HepG2 (cell line): ENCODE measurements around the gene PYCR2. TPM values are rescaled to one million over a fixed set of nuclear protein-coding genes. Genes with fewer than 3 reads are reported as not detected.
A peak's percentile ranks its signal among the peaks of the same experiment; 100 is the strongest.

Source experiments
- AFF4 ChIP-seq: sonication (generic); formaldehyde crosslinking; IDR thresholded peaks from 2 replicates; pipeline ENCODE4 v1.4.0; 2020; ENCODE audit warnings: missing genetic modification reagents
- ARID4A ChIP-seq: sonication (generic); formaldehyde crosslinking; IDR thresholded peaks from 2 replicates; pipeline ENCODE4 v1.5.0; 2020; ENCODE audit warnings: mild to moderate bottlenecking, missing genetic modification reagents, borderline replicate concordance
- GATA4 ChIP-seq: sonication (generic); IDR thresholded peaks from 2 replicates; pipeline ENCODE4 v1.6.1; 2016; ENCODE audit warnings: antibody characterized with exemption, low read depth, borderline replicate concordance
- GMEB1 ChIP-seq: sonication (generic); formaldehyde crosslinking; IDR thresholded peaks from 2 replicates; pipeline ENCODE4 v1.5.1; 2020; ENCODE audit warnings: missing genetic modification reagents, mild to moderate bottlenecking, borderline replicate concordance
- HCFC1 ChIP-seq: fragments of 150-350 bp; IDR thresholded peaks from 2 replicates; pipeline ENCODE4 v1.6.1; 2014; ENCODE audit warnings: low read depth, low read length
- HDAC2 ChIP-seq: sonication (generic); formaldehyde crosslinking; IDR thresholded peaks from 2 replicates; pipeline ENCODE4 v1.4.0; 2020; ENCODE audit warnings: missing genetic modification reagents
- IRF1 ChIP-seq: sonication (generic); formaldehyde crosslinking; IDR thresholded peaks from 2 replicates; pipeline ENCODE4 v1.4.0; 2020; ENCODE audit warnings: low read depth, mild to moderate bottlenecking, missing genetic modification reagents
- NFYB ChIP-seq: sonication (generic); formaldehyde crosslinking; IDR thresholded peaks from 2 replicates; pipeline ENCODE4 v1.4.0; 2020; ENCODE audit warnings: missing genetic modification reagents
- TBX3 ChIP-seq: fragments of 450-650 bp; IDR thresholded peaks from 2 replicates; pipeline ENCODE4 v1.6.1; 2017; ENCODE audit warnings: antibody characterized with exemption, mild to moderate bottlenecking, inconsistent platforms, borderline replicate concordance
- ZMAT5 ChIP-seq: sonication (generic); formaldehyde crosslinking; IDR thresholded peaks from 2 replicates; pipeline ENCODE4 v1.5.0; 2020; ENCODE audit warnings: mild to moderate bottlenecking, low read depth, missing genetic modification reagents, borderline replicate concordance
- ZNF256 ChIP-seq: sonication (generic); formaldehyde crosslinking; conservative IDR thresholded peaks from 2 replicates; pipeline ENCODE4 v1.4.0; 2020; ENCODE audit warnings: missing genetic modification reagents
- ZNF547 ChIP-seq: sonication (generic); formaldehyde crosslinking; IDR thresholded peaks from 2 replicates; pipeline ENCODE4 v1.5.1; 2020; ENCODE audit warnings: mild to moderate bottlenecking, missing genetic modification reagents
- ZNF556 ChIP-seq: sonication (generic); formaldehyde crosslinking; IDR thresholded peaks from 2 replicates; pipeline ENCODE4 v1.4.0; 2020; ENCODE audit warnings: mild to moderate bottlenecking, missing genetic modification reagents, borderline replicate concordance
- ZNF616 ChIP-seq: sonication (generic); formaldehyde crosslinking; IDR thresholded peaks from 2 replicates; pipeline ENCODE4 v1.5.0; 2020; ENCODE audit warnings: low read depth, mild to moderate bottlenecking, missing genetic modification reagents
- ZNF720 ChIP-seq: sonication (generic); formaldehyde crosslinking; IDR thresholded peaks from 2 replicates; pipeline ENCODE4 v1.4.0; 2020; ENCODE audit warnings: missing genetic modification reagents
- ZNF788 ChIP-seq: sonication (generic); formaldehyde crosslinking; IDR thresholded peaks from 2 replicates; pipeline ENCODE4 v1.5.0; 2020; ENCODE audit warnings: mild to moderate bottlenecking, missing genetic modification reagents, borderline replicate concordance
- ZSCAN21 ChIP-seq: sonication (generic); formaldehyde crosslinking; IDR thresholded peaks from 2 replicates; pipeline ENCODE4 v1.8.0; 2022; ENCODE audit warnings: mild to moderate bottlenecking, missing genetic modification reagents, moderate library complexity, borderline replicate concordance
- polyA plus RNA-seq, 8 experiments: library from polyadenylated mRNA; depleted of rRNA in 3 of 8; stranded (reverse) in 7 of 8; unstranded in 1 of 8; fragments of >200 nt; fragmentation: Illumina TruSeq in 4 of 8; extraction: Trizol in 4 of 8; gene quantifications; 2 replicates each; pipeline versions ENCODE4 v1.2.1 to v1.2.3, GENCODE V29; 2011 to 2016; ENCODE audit warnings: low read depth in 4 of 8, missing spikeins in 1 of 8, mixed read lengths in 1 of 8; ENCODE audit not compliant: insufficient read depth in 1 of 8
- total RNA-seq, 5 experiments: library from RNA; depleted of rRNA; stranded (reverse); fragments of >200 nt; fragmentation: Illumina TruSeq; extraction: Trizol; gene quantifications; 2 replicates each; pipeline ENCODE4 v1.2.3, GENCODE V29; 2016; ENCODE audit warnings: low read depth in 1 of 5

Gene PYCR2
- total and polyA plus RNA-seq, 2 of the 13 experiments (the other 11 are each of a cell fraction or from before 2014, with no cell fraction given), result 47.2 to 47.8 TPM

- TF ChIP-seq AFF4 (no peak), IRF1 (CRISPR knock-in tag) (peak; percentile 59; the same call in 1 of the 2 replicates), ZNF788 (peak; percentile 7; the same call in 1 of the 2 replicates), GATA4 (0 out of 2 replicates have a peak, but pooled peaks have one; percentile 43), ZNF556 (peak; percentile 68; the same call in 1 of the 2 replicates), ZNF547 (CRISPR knock-in tag) (peak; percentile 63; the same call in 1 of the 2 replicates), ZMAT5 (CRISPR knock-in tag) (no peak), GMEB1 (CRISPR knock-in tag) (no peak; the same call in 1 of the 2 replicates), ARID4A (CRISPR knock-in tag) (peak; percentile 72; the same call in 1 of the 2 replicates), TBX3 (no peak), ZNF720 (CRISPR knock-in tag) (no peak), HCFC1 (no peak), HDAC2 (peak; percentile 45; the same call in 1 of the 2 replicates), ZSCAN21 (CRISPR knock-in tag) (peak; percentile 25; the same call in 1 of the 2 replicates), NFYB (CRISPR knock-in tag) (no peak), ZNF256 (no peak), ZNF616 (CRISPR knock-in tag) (no peak)
These were observed 41.9 kb downstream of the PYCR2 start, which contains the start of gene TMEM63A (continued) for GRCh38 chr1:225881959-225882693.
